DOHH2 (cell line): ENCODE measurements around the gene PPIA.

Source experiments
- H3F3A ChIP-seq: fragments of 200-600 bp; sonication (generic), shearing (Covaris generic); 2 replicates; pipeline ENCODE4 v1.6.0; 2016; ENCODE audit warnings: antibody characterized with exemption, mild to moderate bottlenecking; ENCODE audit not compliant: control insufficient read depth, insufficient read depth
- H3K27ac ChIP-seq: fragments of 200-600 bp; sonication (generic); 2 replicates; pipeline ENCODE4 v1.5.1; 2014; ENCODE audit warnings: low read depth, mild to moderate bottlenecking, low read length, moderate library complexity
- H3K27me3 ChIP-seq: fragments of 200-600 bp; sonication (generic); 2 replicates; pipeline ENCODE4 v1.6.1; 2014; ENCODE audit warnings: mild to moderate bottlenecking, low read length, mixed read lengths; ENCODE audit not compliant: control insufficient read depth
- H3K36me3 ChIP-seq: fragments of 200-600 bp; sonication (generic); 2 replicates; pipeline ENCODE4 v1.6.1; 2014; ENCODE audit warnings: mild to moderate bottlenecking, low read length, moderate library complexity, mixed read lengths; ENCODE audit not compliant: control insufficient read depth
- H3K4me1 ChIP-seq: fragments of 200-600 bp; sonication (generic); 2 replicates; pipeline ENCODE4 v1.6.1; 2014; ENCODE audit warnings: mild to moderate bottlenecking, low read length, mixed read lengths; ENCODE audit not compliant: control insufficient read depth
- H3K4me2 ChIP-seq: fragments of 200-600 bp; sonication (generic); 2 replicates; pipeline ENCODE4 v1.6.0; 2014; ENCODE audit warnings: mild to moderate bottlenecking, low read length, moderate library complexity
- H3K4me3 ChIP-seq: fragments of 200-600 bp; sonication (generic); 2 replicates; pipeline ENCODE4 v1.5.1; 2014; ENCODE audit warnings: mild to moderate bottlenecking, low read length, mixed read lengths
- H3K79me2 ChIP-seq: fragments of 200-600 bp; sonication (generic); 2 replicates; pipeline ENCODE4 v1.6.1; 2014; ENCODE audit warnings: mild to moderate bottlenecking, low read length, mixed read lengths; ENCODE audit not compliant: control insufficient read depth
- H3K9me2 ChIP-seq: fragments of 200-600 bp; sonication (generic); replicated peaks from 2 replicates; pipeline ENCODE4 v1.6.1; 2014; ENCODE audit warnings: mild to moderate bottlenecking, low read length, mixed read lengths; ENCODE audit not compliant: control insufficient read depth
- H3K9me3 ChIP-seq: fragments of 200-600 bp; sonication (generic); 2 replicates; pipeline ENCODE4 v1.6.1; 2014; ENCODE audit warnings: antibody characterized with exemption, low read length, mixed read lengths; ENCODE audit not compliant: control insufficient read depth, insufficient read depth
- H4K20me1 ChIP-seq: fragments of 200-600 bp; sonication (generic); 2 replicates; pipeline ENCODE4 v1.6.0; 2014; ENCODE audit warnings: low read depth, mild to moderate bottlenecking, antibody characterized with exemption, low read length, moderate library complexity; ENCODE audit not compliant: control insufficient read depth, insufficient read depth
- EZH2phosphoT487 ChIP-seq: fragments of 200-600 bp; sonication (generic); IDR thresholded peaks from 2 replicates; pipeline ENCODE4 v1.6.1; 2017; ENCODE audit warnings: borderline replicate concordance, mild to moderate bottlenecking, antibody characterized with exemption, low read length, moderate library complexity, mixed read lengths
- TF ChIP-seq, protein P1 (sequence below): fragments of 200-600 bp; sonication (generic); IDR thresholded peaks from one replicate; pipeline ENCODE4 v1.5.1; 2014; ENCODE audit warnings: antibody characterized with exemption, mild to moderate bottlenecking, low read depth, low read length; ENCODE audit not compliant: poor library complexity, severe bottlenecking

Gene PPIA

DNA sequence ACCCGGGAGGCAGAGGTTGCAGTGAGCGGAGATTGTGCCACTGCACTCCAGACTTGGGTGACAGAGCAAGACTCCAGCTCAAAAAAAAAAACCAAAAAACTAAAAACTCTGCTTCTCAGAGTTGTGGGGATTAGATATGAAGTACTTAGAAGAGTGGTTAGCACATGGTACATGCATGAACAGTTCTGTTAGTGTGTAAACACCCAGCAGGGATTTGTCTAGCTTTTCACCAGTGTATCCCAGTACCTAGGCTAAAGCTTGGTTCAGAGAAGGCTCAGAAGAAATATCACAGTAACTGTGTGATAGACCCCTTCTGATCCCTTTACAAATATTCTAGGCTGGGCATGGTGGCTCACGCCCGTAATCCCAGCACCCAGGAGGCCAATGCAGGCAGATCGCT lies 9.5 kb downstream of the PPIA start:
- peaks cover 66% of the 10 kb centered on the region for H3F3A ChIP-seq
- no peaks in the 10 kb centered on the region for H3K4me1 ChIP-seq
- H3K9me3 ChIP-seq = no peaks in the 10 kb centered on the region
- H3K4me3 ChIP-seq = no peak overlapping the region
- TF ChIP-seq, protein P1, sequence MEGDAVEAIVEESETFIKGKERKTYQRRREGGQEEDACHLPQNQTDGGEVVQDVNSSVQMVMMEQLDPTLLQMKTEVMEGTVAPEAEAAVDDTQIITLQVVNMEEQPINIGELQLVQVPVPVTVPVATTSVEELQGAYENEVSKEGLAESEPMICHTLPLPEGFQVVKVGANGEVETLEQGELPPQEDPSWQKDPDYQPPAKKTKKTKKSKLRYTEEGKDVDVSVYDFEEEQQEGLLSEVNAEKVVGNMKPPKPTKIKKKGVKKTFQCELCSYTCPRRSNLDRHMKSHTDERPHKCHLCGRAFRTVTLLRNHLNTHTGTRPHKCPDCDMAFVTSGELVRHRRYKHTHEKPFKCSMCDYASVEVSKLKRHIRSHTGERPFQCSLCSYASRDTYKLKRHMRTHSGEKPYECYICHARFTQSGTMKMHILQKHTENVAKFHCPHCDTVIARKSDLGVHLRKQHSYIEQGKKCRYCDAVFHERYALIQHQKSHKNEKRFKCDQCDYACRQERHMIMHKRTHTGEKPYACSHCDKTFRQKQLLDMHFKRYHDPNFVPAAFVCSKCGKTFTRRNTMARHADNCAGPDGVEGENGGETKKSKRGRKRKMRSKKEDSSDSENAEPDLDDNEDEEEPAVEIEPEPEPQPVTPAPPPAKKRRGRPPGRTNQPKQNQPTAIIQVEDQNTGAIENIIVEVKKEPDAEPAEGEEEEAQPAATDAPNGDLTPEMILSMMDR = no peak
- no peak for TF ChIP-seq EZH2phosphoT487
- H3K4me2 ChIP-seq = no peak overlapping the region
- H3K36me3 ChIP-seq = peaks cover 40% of the 10 kb centered on the region
- no peaks in the 10 kb centered on the region for H3K9me2 ChIP-seq
- H3K27me3 ChIP-seq = no peaks in the 10 kb centered on the region
- no peaks in the 10 kb centered on the region for H3K79me2 ChIP-seq
- no peak overlapping the region for H3K27ac ChIP-seq
- H4K20me1 ChIP-seq = peaks cover 15% of the 10 kb centered on the region; the same call in 1 of the 2 replicates

DNA sequence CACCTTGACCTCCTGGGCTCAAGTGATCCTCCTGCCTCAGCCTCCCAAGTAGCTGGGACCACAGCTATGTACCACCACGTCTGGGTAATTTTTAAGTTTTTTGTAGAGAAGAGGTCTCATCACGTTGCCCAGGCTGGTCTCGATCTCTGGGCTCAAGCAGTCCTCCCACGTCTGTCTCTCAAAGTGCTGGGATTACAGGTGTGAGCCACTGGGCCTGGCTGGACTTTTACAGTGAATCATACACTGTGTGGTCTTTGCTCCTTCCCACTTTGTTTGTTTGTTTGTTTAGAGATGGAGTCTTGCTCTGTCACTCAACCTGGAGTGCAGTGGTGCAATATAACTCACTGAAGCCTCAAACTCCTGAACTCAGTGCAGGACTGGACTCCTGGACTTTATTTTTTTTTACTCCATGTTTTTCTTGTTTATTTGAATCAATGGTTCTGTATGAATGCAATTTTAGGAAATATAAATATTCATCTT lies 12.5 kb downstream of the PPIA start:
- Histone ChIP-seq H3K9me2 (no peaks in the 10 kb centered on the region), H3F3A (peaks cover 43% of the 10 kb centered on the region), H4K20me1 (0 out of 2 replicates have a peak, but pooled peaks cover 4% of the 10 kb centered on the region), H3K27me3 (no peaks in the 10 kb centered on the region), H3K36me3 (peaks cover 11% of the 10 kb centered on the region), H3K79me2 (no peaks in the 10 kb centered on the region), H3K4me3 (no peak overlapping the region), H3K4me2 (no peak overlapping the region), H3K27ac (no peak overlapping the region), H3K9me3 (no peaks in the 10 kb centered on the region), H3K4me1 (no peaks in the 10 kb centered on the region)
- TF ChIP-seq EZH2phosphoT487 = no peak
- TF ChIP-seq, protein P1 = no peak

DNA sequence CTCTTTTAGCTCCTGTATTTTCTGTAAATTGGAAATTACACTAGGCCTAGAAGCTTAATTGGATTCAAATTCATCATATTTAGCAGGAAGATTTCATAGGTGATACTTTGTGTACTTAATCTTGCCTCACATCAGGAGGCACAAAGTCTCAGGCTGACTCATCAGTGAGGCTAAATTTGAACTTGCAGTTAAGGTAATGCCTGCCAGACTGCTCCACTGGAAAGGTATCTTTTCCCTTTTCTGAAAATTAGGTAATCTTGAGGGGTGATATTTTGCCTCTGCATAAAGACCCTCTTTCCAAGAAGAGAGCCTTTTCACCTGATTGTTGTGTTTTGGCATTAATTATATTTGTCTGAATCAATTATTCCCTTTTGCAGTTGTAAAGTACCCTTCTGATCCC lies 14.6 kb downstream of the PPIA start:
- H3K4me3 ChIP-seq = no peak overlapping the region
- no peaks in the 10 kb centered on the region for H4K20me1 ChIP-seq
- TF ChIP-seq, protein P1 = no peak
- no peak for TF ChIP-seq EZH2phosphoT487
- no peak overlapping the region for H3K27ac ChIP-seq
- no peaks in the 10 kb centered on the region for H3K9me3 ChIP-seq
- H3K4me1 ChIP-seq = no peaks in the 10 kb centered on the region
- H3K79me2 ChIP-seq = no peaks in the 10 kb centered on the region
- H3K9me2 ChIP-seq = no peaks in the 10 kb centered on the region
- H3K36me3 ChIP-seq = no peaks in the 10 kb centered on the region
- peaks cover 29% of the 10 kb centered on the region for H3F3A ChIP-seq
- H3K4me2 ChIP-seq = no peak overlapping the region
- H3K27me3 ChIP-seq = no peaks in the 10 kb centered on the region

DNA sequence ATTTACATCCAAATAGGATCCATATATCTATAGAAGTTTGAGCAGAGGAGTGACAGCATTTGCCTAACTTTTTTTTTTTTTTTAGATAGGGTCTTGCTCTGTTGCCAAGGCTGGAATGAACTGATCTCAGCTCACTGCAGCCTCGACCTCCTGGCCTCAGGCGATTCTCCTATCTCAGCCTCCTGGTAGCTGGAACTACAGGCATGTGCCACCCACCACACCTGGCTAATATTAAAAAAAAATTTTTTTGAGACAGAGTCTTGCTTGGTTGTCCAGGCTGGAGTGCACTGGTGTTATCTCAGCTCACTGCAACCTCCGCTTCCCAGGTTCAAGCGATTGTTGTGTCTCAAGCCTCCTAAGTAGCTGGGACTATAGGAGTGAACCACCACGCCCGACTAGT lies 15.1 kb downstream of the PPIA start:
- Histone ChIP-seq H3K4me3 (no peak overlapping the region), H3K9me2 (no peaks in the 10 kb centered on the region), H3K36me3 (no peaks in the 10 kb centered on the region), H3F3A (peaks cover 25% of the 10 kb centered on the region), H3K4me1 (no peaks in the 10 kb centered on the region), H3K27ac (no peak overlapping the region), H3K79me2 (no peaks in the 10 kb centered on the region), H4K20me1 (no peaks in the 10 kb centered on the region), H3K27me3 (no peaks in the 10 kb centered on the region), H3K4me2 (no peak overlapping the region), H3K9me3 (no peaks in the 10 kb centered on the region)
- TF ChIP-seq, protein P1 = no peak
- TF ChIP-seq EZH2phosphoT487 = no peak
